MM.1S (cell line): ENCODE data around the gene LPCAT1.

Source experiments
- DNase-seq: peaks from one replicate; pipeline ENCODE4 v3.0.0-alpha.2; 2015
- H2AFZ ChIP-seq: fragments of 300-600 bp; sonication (generic); 2 replicates; pipeline ENCODE4 v1.6.0; 2016; ENCODE audit warnings: antibody characterized with exemption, low read length
- H3F3A ChIP-seq: fragments of 300-600 bp; sonication (generic); 2 replicates; pipeline ENCODE4 v1.6.1; 2016; ENCODE audit warnings: mild to moderate bottlenecking, antibody characterized with exemption, low read length, moderate library complexity, mixed read lengths; ENCODE audit not compliant: insufficient read depth
- H3K27ac ChIP-seq: fragments of 300-600 bp; sonication (generic); 2 replicates; pipeline ENCODE4 v1.5.1; 2016; ENCODE audit warnings: mild to moderate bottlenecking, low read length
- H3K27me3 ChIP-seq: fragments of 300-600 bp; sonication (generic); replicated peaks from 2 replicates; pipeline ENCODE4 v1.6.0; 2016; ENCODE audit warnings: low read length; ENCODE audit not compliant: insufficient read depth
- H3K36me3 ChIP-seq: fragments of 300-600 bp; sonication (generic); replicated peaks from 2 replicates; pipeline ENCODE4 v1.6.1; 2016; ENCODE audit warnings: mild to moderate bottlenecking, low read length, mixed read lengths; ENCODE audit not compliant: insufficient read depth
- H3K4me1 ChIP-seq: fragments of 300-600 bp; sonication (generic); 2 replicates; pipeline ENCODE4 v1.6.1; 2016; ENCODE audit warnings: low read length, mixed read lengths
- H3K4me2 ChIP-seq: fragments of 300-600 bp; sonication (generic); 2 replicates; pipeline ENCODE4 v1.6.0; 2016; ENCODE audit warnings: low read depth, low read length
- H3K4me3 ChIP-seq: fragments of 300-600 bp; sonication (generic); 2 replicates; pipeline ENCODE4 v1.5.1; 2016; ENCODE audit warnings: low read length, mixed read lengths
- H3K79me2 ChIP-seq: fragments of 300-600 bp; sonication (generic); 2 replicates; pipeline ENCODE4 v1.6.1; 2016; ENCODE audit warnings: mixed run types, low read length, mixed read lengths
- H3K9ac ChIP-seq: fragments of 300-600 bp; sonication (generic); 2 replicates; pipeline ENCODE4 v1.6.1; 2016; ENCODE audit warnings: low read length, mixed read lengths
- H3K9me2 ChIP-seq: fragments of 300-600 bp; sonication (generic); replicated peaks from 2 replicates; pipeline ENCODE4 v1.6.1; 2016; ENCODE audit warnings: mild to moderate bottlenecking, low read length, mixed read lengths; ENCODE audit not compliant: insufficient read depth
- H3K9me3 ChIP-seq: fragments of 300-600 bp; sonication (generic); replicated peaks from 2 replicates; pipeline ENCODE4 v1.6.1; 2016; ENCODE audit warnings: mild to moderate bottlenecking, low read length, mixed read lengths; ENCODE audit not compliant: insufficient read depth
- H4K20me1 ChIP-seq: fragments of 300-600 bp; sonication (generic); 2 replicates; pipeline ENCODE4 v1.6.1; 2016; ENCODE audit warnings: mild to moderate bottlenecking, low read length, moderate library complexity, mixed read lengths; ENCODE audit not compliant: insufficient read depth
- CTCF ChIP-seq: fragments of 300-600 bp; sonication (generic); IDR thresholded peaks from 2 replicates; pipeline ENCODE4 v1.5.1; 2016; ENCODE audit warnings: antibody characterized with exemption, low read length, mixed read lengths
- EZH2 ChIP-seq: fragments of 300-600 bp; sonication (generic); optimal IDR thresholded peaks from 2 replicates; pipeline ENCODE3; 2017; ENCODE audit warnings: low read depth, mild to moderate bottlenecking, antibody characterized with exemption, low read length, mixed read lengths
- EZH2phosphoT487 ChIP-seq: fragments of 300-600 bp; sonication (generic); IDR thresholded peaks from 2 replicates; pipeline ENCODE4 v1.6.1; 2018; ENCODE audit warnings: antibody characterized with exemption, low read length

LPCAT1 gene

GRCh38 chr5:1549475-1550030 is 25.8 kb upstream of the LPCAT1 start:
- DNase-seq = no peak
- no peaks in the 10 kb centered on the region for H3K9me3 ChIP-seq
- H3K79me2 ChIP-seq = no peaks in the 10 kb centered on the region
- no peak overlapping the region for H3K4me3 ChIP-seq
- H3K9me2 ChIP-seq = no peaks in the 10 kb centered on the region
- H4K20me1 ChIP-seq = no peaks in the 10 kb centered on the region
- no peaks in the 10 kb centered on the region for H3F3A ChIP-seq
- no peak overlapping the region for H2AFZ ChIP-seq
- TF ChIP-seq CTCF (no peak), EZH2phosphoT487 (no peak), EZH2 (no peak)
- no peaks in the 10 kb centered on the region for H3K36me3 ChIP-seq
- H3K27me3 ChIP-seq = peaks cover 10% of the 10 kb centered on the region
- H3K9ac ChIP-seq = no peak overlapping the region
- no peaks in the 10 kb centered on the region for H3K4me1 ChIP-seq
- no peak overlapping the region for H3K27ac ChIP-seq
- H3K4me2 ChIP-seq = no peak overlapping the region

- TF ChIP-seq EZH2 = no peak
- TF ChIP-seq EZH2phosphoT487 = no peak
- no peak for TF ChIP-seq CTCF
- Histone ChIP-seq H3K79me2 (no peaks in the 10 kb centered on the region), H3K4me1 (no peaks in the 10 kb centered on the region)
Measured at GRCh38 chr5:1548702-1549474, 25.1 kb upstream of the LPCAT1 start.

GRCh38 chr5:1547655-1548054 is 23.9 kb upstream of the LPCAT1 start:
- DNase-seq = no peak
- H3K9me2 ChIP-seq = no peaks in the 10 kb centered on the region
- H3K4me3 ChIP-seq = no peak overlapping the region
- no peak overlapping the region for H2AFZ ChIP-seq
- H3K9ac ChIP-seq = no peak overlapping the region
- H4K20me1 ChIP-seq = no peaks in the 10 kb centered on the region
- H3K4me1 ChIP-seq = no peaks in the 10 kb centered on the region
- H3K9me3 ChIP-seq = no peaks in the 10 kb centered on the region
- H3F3A ChIP-seq = no peaks in the 10 kb centered on the region
- H3K79me2 ChIP-seq = no peaks in the 10 kb centered on the region
- no peak overlapping the region for H3K4me2 ChIP-seq
- TF ChIP-seq EZH2phosphoT487 = no peak
- no peak for TF ChIP-seq EZH2
- H3K36me3 ChIP-seq = no peaks in the 10 kb centered on the region
- H3K27ac ChIP-seq = no peak overlapping the region
- H3K27me3 ChIP-seq = peaks cover 6% of the 10 kb centered on the region; the same call in 1 of the 2 replicates

More at GRCh38 chr5:1548702-1549474, 25.1 kb upstream of the LPCAT1 start:
- Histone ChIP-seq H3K9ac (no peak overlapping the region), H3K9me2 (no peaks in the 10 kb centered on the region), H3K9me3 (no peaks in the 10 kb centered on the region), H3K4me3 (no peak overlapping the region), H3K27ac (no peak overlapping the region), H4K20me1 (no peaks in the 10 kb centered on the region), H3K27me3 (peaks cover 10% of the 10 kb centered on the region), H2AFZ (no peak overlapping the region), H3F3A (no peaks in the 10 kb centered on the region), H3K36me3 (no peaks in the 10 kb centered on the region), H3K4me2 (no peak overlapping the region)
- no peak for DNase-seq

- Histone ChIP-seq H3F3A (no peaks in the 10 kb centered on the region), H3K4me1 (no peaks in the 10 kb centered on the region), H3K9ac (no peak overlapping the region), H3K4me3 (no peak overlapping the region), H4K20me1 (no peaks in the 10 kb centered on the region), H3K27me3 (peaks cover 5% of the 10 kb centered on the region; the same call in 1 of the 2 replicates), H2AFZ (no peak overlapping the region), H3K9me2 (no peaks in the 10 kb centered on the region), H3K9me3 (no peaks in the 10 kb centered on the region), H3K79me2 (no peaks in the 10 kb centered on the region), H3K4me2 (no peak overlapping the region), H3K27ac (no peak overlapping the region), H3K36me3 (no peaks in the 10 kb centered on the region)
- TF ChIP-seq CTCF (no peak), EZH2phosphoT487 (no peak)
- no peak for DNase-seq
Measured at GRCh38 chr5:1547236-1547635, 23.5 kb upstream of the LPCAT1 start.
